Trophoblast cell (in vitro differentiated cells and primary cell): ENCODE data around the gene GLB1L3.

Experiments used
- DNase-seq, 2 donors: peaks; one replicate each; pipeline ENCODE4 v3.0.0-alpha.2; 2016
- H2AFZ ChIP-seq: 2 replicates; pipeline ENCODE4 v1.6.1; 2013; ENCODE audit warnings: low read length, moderate library complexity, mild to moderate bottlenecking; ENCODE audit not compliant: insufficient read depth, poor library complexity
- H2AK5ac ChIP-seq: 2 replicates; pipeline ENCODE4 v1.6.1; 2013; ENCODE audit warnings: mild to moderate bottlenecking, low read length
- H2BK120ac ChIP-seq: 2 replicates; pipeline ENCODE4 v1.6.1; 2013; ENCODE audit warnings: low read length, mild to moderate bottlenecking, moderate library complexity; ENCODE audit not compliant: insufficient read depth, poor library complexity
- H2BK12ac ChIP-seq: 2 replicates; pipeline ENCODE4 v1.6.1; 2013; ENCODE audit warnings: mild to moderate bottlenecking, low read length, moderate library complexity
- H2BK5ac ChIP-seq: 2 replicates; pipeline ENCODE4 v1.6.1; 2013; ENCODE audit warnings: low read length, low read depth, moderate library complexity, mild to moderate bottlenecking; ENCODE audit not compliant: poor library complexity
- H3K14ac ChIP-seq: 2 replicates; pipeline ENCODE4 v1.6.1; 2013; ENCODE audit warnings: mild to moderate bottlenecking, low read length
- H3K18ac ChIP-seq: 2 replicates; pipeline ENCODE4 v1.6.1; 2013; ENCODE audit warnings: mild to moderate bottlenecking, low read length
- H3K23ac ChIP-seq: 2 replicates; pipeline ENCODE4 v1.6.1; 2013; ENCODE audit warnings: low read length
- H3K27ac ChIP-seq: 2 replicates; pipeline ENCODE4 v1.5.1; 2013; ENCODE audit warnings: low read depth, mild to moderate bottlenecking, inconsistent platforms, low read length, moderate library complexity
- H3K27me3 ChIP-seq: 2 replicates; pipeline ENCODE4 v1.6.1; 2013; ENCODE audit warnings: inconsistent platforms, mild to moderate bottlenecking, low read length, moderate library complexity; ENCODE audit not compliant: insufficient read depth
- H3K36me3 ChIP-seq, 2 experiments: 1 replicate in 1 of 2; 2 replicates in 1 of 2; pipeline ENCODE4 v1.6.1; 2013; ENCODE audit warnings: low read length in 2 of 2, mild to moderate bottlenecking in 2 of 2, moderate library complexity in 1 of 2; ENCODE audit not compliant: insufficient read depth in 2 of 2, control insufficient read depth in 1 of 2
- H3K4ac ChIP-seq: 2 replicates; pipeline ENCODE4 v1.6.1; 2013; ENCODE audit warnings: low read depth, mild to moderate bottlenecking, low read length, moderate library complexity
- H3K4me1 ChIP-seq, 2 experiments: 1 replicate in 1 of 2; 2 replicates in 1 of 2; pipeline ENCODE4 v1.6.1; 2013; ENCODE audit warnings: low read length in 2 of 2, mild to moderate bottlenecking in 2 of 2, moderate library complexity in 1 of 2; ENCODE audit not compliant: insufficient read depth in 2 of 2, control insufficient read depth in 1 of 2
- H3K4me2 ChIP-seq: 2 replicates; pipeline ENCODE4 v1.6.1; 2013; ENCODE audit warnings: inconsistent platforms, mild to moderate bottlenecking, low read length, moderate library complexity
- H3K4me3 ChIP-seq: 2 replicates; pipeline ENCODE4 v1.5.1; 2013; ENCODE audit warnings: mild to moderate bottlenecking, low read depth, low read length, inconsistent platforms
- H3K79me1 ChIP-seq: one replicate; pipeline ENCODE4 v1.6.1; 2013; ENCODE audit warnings: low read length
- H3K79me2 ChIP-seq: 2 replicates; pipeline ENCODE4 v1.6.1; 2013; ENCODE audit warnings: low read length, mild to moderate bottlenecking; ENCODE audit not compliant: control insufficient read depth, insufficient read depth, poor library complexity
- H3K9ac ChIP-seq: 2 replicates; pipeline ENCODE4 v1.6.1; 2013; ENCODE audit warnings: mild to moderate bottlenecking, low read length
- H3K9me3 ChIP-seq: 2 replicates; pipeline ENCODE4 v1.6.1; 2013; ENCODE audit warnings: low read depth, mild to moderate bottlenecking, control low read depth, inconsistent platforms, low read length; ENCODE audit not compliant: insufficient read depth
- H4K12ac ChIP-seq: 2 replicates; pipeline ENCODE4 v1.6.1; 2013; ENCODE audit warnings: low read depth, mild to moderate bottlenecking, low read length, moderate library complexity
- H4K8ac ChIP-seq: 2 replicates; pipeline ENCODE4 v1.6.1; 2013; ENCODE audit warnings: low read depth, mild to moderate bottlenecking, low read length, moderate library complexity
- H4K91ac ChIP-seq: one replicate; pipeline ENCODE4 v1.6.1; 2013; ENCODE audit warnings: low read depth, mild to moderate bottlenecking, low read length, moderate library complexity
- WGBS: extraction: QIAGEN DNeasy Blood & Tissue Kit; methylation state at CpG from one replicate; pipeline ENCODE4 v1.1.7; 2013; ENCODE audit warnings: missing lambda C conversion rate; ENCODE audit not compliant: insufficient read length, insufficient coverage; ENCODE audit errors: extremely low coverage; 5-methylcytosine and 5-hydroxymethylcytosine counted together

Gene GLB1L3

DNA sequence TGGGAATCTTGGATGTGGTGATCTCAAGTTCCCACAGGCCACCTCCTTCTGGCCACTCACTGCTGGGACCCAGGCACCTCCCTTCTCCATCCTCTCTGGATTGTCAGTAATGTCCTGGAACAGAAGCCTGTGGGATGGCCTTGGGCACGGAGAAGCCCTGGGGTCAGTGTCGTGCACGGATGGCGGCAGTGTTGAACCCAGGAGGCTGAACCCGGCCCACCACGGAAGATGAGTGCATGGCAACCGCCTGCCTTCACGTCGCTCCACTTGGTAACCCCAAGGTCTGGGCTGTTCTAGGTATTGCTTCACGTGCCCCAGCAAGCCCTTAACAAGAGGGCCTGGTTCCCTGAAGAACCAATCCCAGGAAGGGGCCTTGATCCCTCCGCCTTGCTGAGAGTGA is 30.1 kb upstream of the GLB1L3 start:
- Histone ChIP-seq H3K36me3 (peaks cover 32 to 58% of the 10 kb centered on the region in 2 experiments), H4K8ac (no peak overlapping the region), H2BK12ac (no peak overlapping the region), H3K27ac (no peak overlapping the region), H3K23ac (no peak overlapping the region), H3K27me3 (no peaks in the 10 kb centered on the region), H3K9me3 (no peaks in the 10 kb centered on the region), H3K4me1 (peaks cover 0 to 4% of the 10 kb centered on the region in 2 experiments), H2AK5ac (no peak overlapping the region), H4K91ac (no peak overlapping the region), H2BK120ac (no peak overlapping the region), H3K4me2 (no peak overlapping the region), H3K4me3 (no peak overlapping the region), H3K79me2 (no peaks in the 10 kb centered on the region), H4K12ac (no peak overlapping the region), H3K79me1 (no peaks in the 10 kb centered on the region), H2AFZ (no peak overlapping the region), H3K14ac (no peak overlapping the region), H2BK5ac (no peak overlapping the region), H3K18ac (no peak overlapping the region), H3K9ac (no peak overlapping the region), H3K4ac (no peak overlapping the region)
- no CpG with 5 or more reads among the region's 11 CpGs for WGBS
- no peak for DNase-seq

DNA sequence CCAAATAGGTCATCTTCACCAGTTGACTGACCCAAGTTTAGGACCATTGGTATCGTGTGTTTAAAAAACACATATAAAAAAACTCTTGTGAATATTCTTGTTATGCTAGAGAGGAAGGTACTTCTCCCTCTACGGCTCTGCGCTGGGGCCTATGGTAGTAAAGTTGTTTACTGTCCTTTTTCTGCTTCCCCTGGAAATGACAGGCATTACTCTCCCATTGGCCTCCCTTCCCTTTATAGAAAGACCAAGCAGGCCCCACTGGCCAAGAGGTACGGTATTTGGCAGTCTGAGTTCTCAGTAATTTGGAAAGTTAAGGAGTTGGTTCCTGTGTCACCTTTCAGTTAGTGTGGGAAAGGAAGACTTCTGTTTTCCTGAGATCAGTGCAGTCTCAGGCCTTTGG is 29.5 kb upstream of the GLB1L3 start:
- H3K9me3 ChIP-seq = no peaks in the 10 kb centered on the region
- H3K36me3 ChIP-seq = peaks cover 28 to 58% of the 10 kb centered on the region in 2 experiments

DNA sequence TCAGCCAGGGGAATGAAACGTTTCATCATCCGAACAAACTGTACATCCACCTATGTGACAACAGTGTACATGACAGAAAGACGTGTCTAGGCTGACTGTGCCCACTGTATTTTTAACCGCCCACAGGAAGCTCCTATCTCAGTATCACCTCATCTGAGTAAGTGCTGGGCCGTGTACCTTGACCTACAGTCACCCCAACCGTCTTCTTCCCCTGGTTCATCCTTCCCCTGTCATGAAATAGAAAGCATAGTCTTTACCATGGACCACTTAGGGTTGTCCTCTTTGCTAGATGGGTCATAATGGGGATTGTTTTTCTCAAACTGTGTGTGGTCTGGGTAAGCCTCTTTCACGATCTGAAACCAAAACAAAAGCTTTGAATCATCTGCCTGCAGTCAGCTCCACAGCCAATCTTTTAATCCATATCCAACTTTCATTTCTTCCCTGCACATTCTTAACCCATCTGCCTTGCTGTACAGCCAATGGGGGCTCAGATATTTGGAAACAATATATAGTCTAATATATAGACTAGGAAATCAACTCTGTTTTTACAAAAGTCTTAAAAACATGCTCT is 27.2 kb upstream of the GLB1L3 start:
- H3K9ac ChIP-seq = no peak overlapping the region
- peaks cover 22 to 42% of the 10 kb centered on the region in 2 experiments for H3K36me3 ChIP-seq
- peaks cover 3% of the 10 kb centered on the region for H3K79me1 ChIP-seq
- no peak overlapping the region for H4K8ac ChIP-seq
- H2BK5ac ChIP-seq = no peak overlapping the region
- H3K9me3 ChIP-seq = no peaks in the 10 kb centered on the region
- H3K23ac ChIP-seq = no peak overlapping the region
- H3K4me2 ChIP-seq = no peak overlapping the region
- H3K4ac ChIP-seq = no peak overlapping the region
- H4K12ac ChIP-seq = no peak overlapping the region
- H2BK120ac ChIP-seq = no peak overlapping the region
- no peak overlapping the region for H3K27ac ChIP-seq
- no peak for DNase-seq
- H3K27me3 ChIP-seq = no peaks in the 10 kb centered on the region
- WGBS = no CpG with 5 or more reads among the region's 7 CpGs
- no peak overlapping the region for H2BK12ac ChIP-seq
- no peak overlapping the region for H3K18ac ChIP-seq
- no peak overlapping the region for H3K4me3 ChIP-seq
- peaks cover 3% of the 10 kb centered on the region for H3K79me2 ChIP-seq
- peaks cover 0 to 2% of the 10 kb centered on the region in 2 experiments for H3K4me1 ChIP-seq
- no peak overlapping the region for H2AFZ ChIP-seq
- H3K14ac ChIP-seq = no peak overlapping the region
- no peak overlapping the region for H4K91ac ChIP-seq
- H2AK5ac ChIP-seq = no peak overlapping the region

More for the DNA sequence above, 29.5 kb upstream of the GLB1L3 start:
- Histone ChIP-seq H3K4me2 (no peak overlapping the region), H2AK5ac (no peak overlapping the region), H3K18ac (no peak overlapping the region), H3K14ac (no peak overlapping the region), H3K79me2 (no peaks in the 10 kb centered on the region), H4K12ac (no peak overlapping the region), H3K23ac (no peak overlapping the region), H3K4me1 (peaks cover 0 to 4% of the 10 kb centered on the region in 2 experiments), H3K27ac (no peak overlapping the region), H2BK5ac (no peak overlapping the region), H3K4ac (no peak overlapping the region), H3K79me1 (no peaks in the 10 kb centered on the region), H2BK12ac (no peak overlapping the region), H3K4me3 (no peak overlapping the region), H2AFZ (no peak overlapping the region), H4K8ac (no peak overlapping the region), H2BK120ac (no peak overlapping the region), H4K91ac (no peak overlapping the region), H3K9ac (no peak overlapping the region), H3K27me3 (no peaks in the 10 kb centered on the region)
- WGBS = no CpG with 5 or more reads among the region's 4 CpGs
- DNase-seq = no peak

DNA sequence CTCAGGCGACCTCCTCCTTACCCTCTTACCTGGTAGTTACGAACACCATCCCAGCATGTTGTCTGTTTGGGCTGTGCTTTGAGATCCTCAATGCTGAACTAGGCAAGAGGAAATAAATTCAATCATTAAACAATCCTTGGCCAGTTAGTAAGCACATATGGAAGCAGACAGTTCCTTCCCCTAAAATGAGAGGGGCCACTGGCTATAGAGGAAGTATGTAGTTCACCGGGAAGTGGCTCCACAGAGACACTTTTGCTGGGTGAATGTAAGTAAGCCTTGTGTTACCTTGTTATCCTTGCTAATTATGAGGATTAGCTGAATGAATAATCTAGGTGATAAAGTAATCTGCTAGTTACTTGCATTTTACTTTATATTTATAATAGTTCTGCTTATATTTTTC is 25.9 kb upstream of the GLB1L3 start:
- Histone ChIP-seq H3K27ac (no peak overlapping the region), H3K4me2 (no peak overlapping the region), H3K79me2 (peaks cover 3% of the 10 kb centered on the region), H2AFZ (no peak overlapping the region), H3K36me3 (peaks cover 15 to 32% of the 10 kb centered on the region in 2 experiments), H4K8ac (no peak overlapping the region), H4K91ac (no peak overlapping the region), H2BK5ac (no peak overlapping the region), H3K27me3 (no peaks in the 10 kb centered on the region), H3K23ac (no peak overlapping the region), H3K9me3 (no peaks in the 10 kb centered on the region), H3K4me1 (peaks cover 0 to 2% of the 10 kb centered on the region in 2 experiments), H2AK5ac (no peak overlapping the region), H3K18ac (no peak overlapping the region), H4K12ac (no peak overlapping the region), H3K14ac (no peak overlapping the region), H3K9ac (no peak overlapping the region), H3K4ac (no peak overlapping the region), H2BK12ac (no peak overlapping the region), H2BK120ac (no peak overlapping the region), H3K79me1 (peaks cover 3% of the 10 kb centered on the region), H3K4me3 (no peak overlapping the region)
- no CpG with 5 or more reads among the region's 3 CpGs for WGBS
- DNase-seq = no peak
